Loucy (cell line): ENCODE data around the gene C2orf92.

Experiments used
- H2AFZ ChIP-seq: fragments of 200-600 bp; sonication (generic); 2 replicates; pipeline ENCODE4 v1.6.0; 2016; ENCODE audit warnings: antibody characterized with exemption, mild to moderate bottlenecking, low read length, moderate library complexity
- H3F3A ChIP-seq: fragments of 200-600 bp; 2 replicates; pipeline ENCODE4 v1.6.0; 2016; ENCODE audit warnings: antibody characterized with exemption, low read depth, mild to moderate bottlenecking
- H3K27me3 ChIP-seq: fragments of 200-600 bp; sonication (generic); 2 replicates; pipeline ENCODE4 v1.6.1; 2014; ENCODE audit warnings: low read length, mild to moderate bottlenecking; ENCODE audit not compliant: insufficient read depth, poor library complexity, severe bottlenecking
- H3K36me3 ChIP-seq: fragments of 200-600 bp; sonication (generic); 2 replicates; pipeline ENCODE4 v1.6.1; 2016; ENCODE audit warnings: low read length; ENCODE audit not compliant: insufficient read depth
- H3K4me1 ChIP-seq: fragments of 200-600 bp; sonication (generic); 2 replicates; pipeline ENCODE4 v1.5.1; 2014; ENCODE audit warnings: low read length, mild to moderate bottlenecking; ENCODE audit not compliant: insufficient read depth, poor library complexity, severe bottlenecking
- H3K4me2 ChIP-seq: fragments of 200-600 bp; sonication (generic); 2 replicates; pipeline ENCODE4 v1.6.0; 2014; ENCODE audit warnings: antibody characterized with exemption, low read length, low read depth, mild to moderate bottlenecking; ENCODE audit not compliant: poor library complexity, severe bottlenecking
- H3K4me3 ChIP-seq: fragments of 200-600 bp; sonication (generic); 2 replicates; pipeline ENCODE4 v1.5.1; 2014; ENCODE audit warnings: low read length, mild to moderate bottlenecking, mixed read lengths; ENCODE audit not compliant: poor library complexity, severe bottlenecking
- H3K79me2 ChIP-seq: fragments of 200-600 bp; sonication (generic); 2 replicates; pipeline ENCODE4 v1.6.1; 2014; ENCODE audit warnings: low read length; ENCODE audit not compliant: insufficient read depth
- H3K9ac ChIP-seq: fragments of 200-600 bp; sonication (generic); 2 replicates; pipeline ENCODE4 v1.6.0; 2014; ENCODE audit warnings: mild to moderate bottlenecking, low read depth, low read length, moderate library complexity; ENCODE audit not compliant: poor library complexity, severe bottlenecking
- H3K9me2 ChIP-seq: fragments of 200-600 bp; sonication (generic); replicated peaks from 2 replicates; pipeline ENCODE4 v1.6.1; 2016; ENCODE audit warnings: low read depth, low read length, mixed read lengths
- H3K9me3 ChIP-seq: fragments of 200-600 bp; sonication (generic); 2 replicates; pipeline ENCODE4 v1.6.1; 2014; ENCODE audit warnings: mild to moderate bottlenecking, antibody characterized with exemption, low read length, low read depth; ENCODE audit not compliant: insufficient read depth
- H4K20me1 ChIP-seq: fragments of 200-600 bp; sonication (generic); 2 replicates; pipeline ENCODE4 v1.6.0; 2014; ENCODE audit warnings: antibody characterized with exemption, low read length, mild to moderate bottlenecking; ENCODE audit not compliant: insufficient read depth, poor library complexity, severe bottlenecking
- CTCF ChIP-seq: fragments of 200-600 bp; sonication (generic); conservative IDR thresholded peaks from 2 replicates; pipeline ENCODE4 v1.5.1; 2014; ENCODE audit warnings: mild to moderate bottlenecking, antibody characterized with exemption, low read length
- EZH2phosphoT487 ChIP-seq: fragments of 200-600 bp; IDR thresholded peaks from 2 replicates; pipeline ENCODE4 v1.6.1; 2018; ENCODE audit warnings: antibody characterized with exemption, mild to moderate bottlenecking, moderate library complexity, borderline replicate concordance

Gene C2orf92

GRCh38 chr2:97717613-97717995, 48.1 kb downstream of the C2orf92 start:
- Histone ChIP-seq H3K4me2 (peak overlapping the region; percentile 92), H3K9me2 (no peaks in the 10 kb centered on the region)

GRCh38 chr2:97718051-97718882, 48.8 kb downstream of the C2orf92 start:
- Histone ChIP-seq H3K4me1 (peaks cover 78% of the 10 kb centered on the region), H3K9me2 (no peaks in the 10 kb centered on the region), H3K36me3 (peaks cover 20% of the 10 kb centered on the region), H3K79me2 (peaks cover 96% of the 10 kb centered on the region), H3K27me3 (peaks cover 5% of the 10 kb centered on the region), H3K9ac (peak overlapping the region; percentile 99), H2AFZ (no peak overlapping the region), H3K9me3 (no peaks in the 10 kb centered on the region), H3K4me3 (peak overlapping the region; percentile 95), H3K4me2 (peak overlapping the region; percentile 92), H3F3A (peaks cover 9% of the 10 kb centered on the region; the same call in 1 of the 2 replicates), H4K20me1 (peaks cover 39% of the 10 kb centered on the region)
- TF ChIP-seq CTCF (no peak), EZH2phosphoT487 (no peak)

More at GRCh38 chr2:97717613-97717995, 48.1 kb downstream of the C2orf92 start:
- H3K4me1 ChIP-seq = peaks cover 79% of the 10 kb centered on the region
- no peak overlapping the region for H2AFZ ChIP-seq
- peaks cover 14% of the 10 kb centered on the region for H3K36me3 ChIP-seq
- H3F3A ChIP-seq = peaks cover 9% of the 10 kb centered on the region; the same call in 1 of the 2 replicates
- H3K27me3 ChIP-seq = peaks cover 5% of the 10 kb centered on the region
- peak overlapping the region; percentile 95 for H3K4me3 ChIP-seq
- TF ChIP-seq EZH2phosphoT487 (no peak), CTCF (no peak)
- H4K20me1 ChIP-seq = peaks cover 32% of the 10 kb centered on the region
- no peaks in the 10 kb centered on the region for H3K9me3 ChIP-seq
- peak overlapping the region; percentile 99 for H3K9ac ChIP-seq
- H3K79me2 ChIP-seq = peaks cover 96% of the 10 kb centered on the region

- Histone ChIP-seq H3K36me3 (peaks cover 26% of the 10 kb centered on the region), H3K4me3 (peak overlapping the region; percentile 95), H3K9me3 (no peaks in the 10 kb centered on the region), H3F3A (peaks cover 9% of the 10 kb centered on the region; the same call in 1 of the 2 replicates), H3K4me1 (peaks cover 74% of the 10 kb centered on the region), H3K9ac (peak overlapping the region; percentile 99), H3K27me3 (peaks cover 2% of the 10 kb centered on the region), H3K79me2 (peaks cover 97% of the 10 kb centered on the region), H3K9me2 (no peaks in the 10 kb centered on the region), H4K20me1 (peaks cover 46% of the 10 kb centered on the region), H2AFZ (no peak overlapping the region), H3K4me2 (peak overlapping the region; percentile 92)
- no peak for TF ChIP-seq EZH2phosphoT487
- no peak for TF ChIP-seq CTCF
Measured at GRCh38 chr2:97718942-97719341, 49.4 kb downstream of the C2orf92 start.
